ENCODE results near the gene FAM107A.

GRCh38 chr3:58534592-58535494, 42.3 kb downstream of the FAM107A start:
- TF ChIP-seq, protein P1, sequence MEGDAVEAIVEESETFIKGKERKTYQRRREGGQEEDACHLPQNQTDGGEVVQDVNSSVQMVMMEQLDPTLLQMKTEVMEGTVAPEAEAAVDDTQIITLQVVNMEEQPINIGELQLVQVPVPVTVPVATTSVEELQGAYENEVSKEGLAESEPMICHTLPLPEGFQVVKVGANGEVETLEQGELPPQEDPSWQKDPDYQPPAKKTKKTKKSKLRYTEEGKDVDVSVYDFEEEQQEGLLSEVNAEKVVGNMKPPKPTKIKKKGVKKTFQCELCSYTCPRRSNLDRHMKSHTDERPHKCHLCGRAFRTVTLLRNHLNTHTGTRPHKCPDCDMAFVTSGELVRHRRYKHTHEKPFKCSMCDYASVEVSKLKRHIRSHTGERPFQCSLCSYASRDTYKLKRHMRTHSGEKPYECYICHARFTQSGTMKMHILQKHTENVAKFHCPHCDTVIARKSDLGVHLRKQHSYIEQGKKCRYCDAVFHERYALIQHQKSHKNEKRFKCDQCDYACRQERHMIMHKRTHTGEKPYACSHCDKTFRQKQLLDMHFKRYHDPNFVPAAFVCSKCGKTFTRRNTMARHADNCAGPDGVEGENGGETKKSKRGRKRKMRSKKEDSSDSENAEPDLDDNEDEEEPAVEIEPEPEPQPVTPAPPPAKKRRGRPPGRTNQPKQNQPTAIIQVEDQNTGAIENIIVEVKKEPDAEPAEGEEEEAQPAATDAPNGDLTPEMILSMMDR (optimal IDR thresholded peaks at IDR 0.05 in 1 of 3, IDR thresholded peaks at IDR 0.05 in 1 of 3, conservative IDR thresholded peaks at IDR 0.05 in 1 of 3; ENCODE audit: extremely low read depth in 1 of 3, insufficient read depth in 2 of 3, low read length in 3 of 3) = no peak
- no peak for TF ChIP-seq EZH2 (IDR thresholded peaks at IDR 0.05; ENCODE audit: low read length)
